MCF 10A (cell line): ENCODE results near the gene STMN1. TPM values are rescaled to one million over a fixed set of nuclear protein-coding genes. Genes with fewer than 3 reads are reported as not detected.
"Not testable (repeated sequence)": the region's sequence is repeated elsewhere in the genome, so short reads cannot be mapped to it uniquely, and the experiment has no call there.

Source experiments
- BruUV-seq: library from RNA; stranded (reverse); fragments of 400-500 nt; replicated peaks from 2 replicates; lab custom pipeline; 2021; lab: Mats Ljungman, UMichigan
- CTCF ChIA-PET: fragments of 300-600 bp; sonication (Branson Sonifier 250); formaldehyde crosslinking; extraction: SDS; loops from one replicate; lab custom pipeline; 2021; ENCODE audit warnings: antibody characterized with exemption, inconsistent platforms; lab: Yijun Ruan, JAX
- POLR2A ChIA-PET: fragments of 300-600, 350-650 bp; sonication (Branson Sonifier 250); formaldehyde crosslinking; extraction: SDS; loops from one replicate; lab custom pipeline; 2020; ENCODE audit warnings: antibody characterized with exemption, inconsistent platforms; lab: Yijun Ruan, JAX
- DNase-seq: peaks from one replicate; pipeline ENCODE4 v3.0.0-alpha.2; 2018; ENCODE audit not compliant: unreplicated experiment
- H3K27ac Mint-ChIP-seq: one replicate; pipeline ENCODE4 v1.8.0; 2022; ENCODE audit warnings: mild to moderate bottlenecking, low read depth, mixed read lengths; ENCODE audit not compliant: unreplicated experiment
- H3K27me3 Mint-ChIP-seq: one replicate; pipeline ENCODE4 v1.8.0; 2022; ENCODE audit warnings: mixed read lengths; ENCODE audit not compliant: insufficient read depth, unreplicated experiment
- H3K36me3 Mint-ChIP-seq: one replicate; pipeline ENCODE4 v1.8.0; 2022; ENCODE audit warnings: mild to moderate bottlenecking, moderate library complexity, mixed read lengths; ENCODE audit not compliant: insufficient read depth, unreplicated experiment
- H3K4me1 Mint-ChIP-seq: one replicate; pipeline ENCODE4 v1.8.0; 2022; ENCODE audit warnings: mixed read lengths; ENCODE audit not compliant: insufficient read depth, unreplicated experiment
- H3K4me3 Mint-ChIP-seq: one replicate; pipeline ENCODE4 v1.8.0; 2022; ENCODE audit warnings: mild to moderate bottlenecking, moderate library complexity, mixed read lengths; ENCODE audit not compliant: unreplicated experiment
- H3K9me3 Mint-ChIP-seq: one replicate; pipeline ENCODE4 v1.8.0; 2022; ENCODE audit warnings: mixed read lengths; ENCODE audit not compliant: unreplicated experiment
- intact Hi-C: fragments of 100-400 bp; cut with micrococcal nuclease; formaldehyde crosslinking; loops from 2 replicates; pipeline ENCODE4 v1.14.1; 2022
- total RNA-seq: library from RNA; stranded (reverse); gene quantifications from 2 replicates; pipeline ENCODE4 v1.2.3, GENCODE V29; 2022
- TF ChIP-seq, protein P1 (sequence below): fragments of 200-600 bp; IDR thresholded peaks from one replicate; pipeline ENCODE4 v1.8.0; 2022; ENCODE audit warnings: antibody characterized with exemption, mild to moderate bottlenecking; ENCODE audit not compliant: unreplicated experiment

STMN1 gene
- total RNA-seq, 1 experiment from 2014 or later, result 137 TPM

DNA sequence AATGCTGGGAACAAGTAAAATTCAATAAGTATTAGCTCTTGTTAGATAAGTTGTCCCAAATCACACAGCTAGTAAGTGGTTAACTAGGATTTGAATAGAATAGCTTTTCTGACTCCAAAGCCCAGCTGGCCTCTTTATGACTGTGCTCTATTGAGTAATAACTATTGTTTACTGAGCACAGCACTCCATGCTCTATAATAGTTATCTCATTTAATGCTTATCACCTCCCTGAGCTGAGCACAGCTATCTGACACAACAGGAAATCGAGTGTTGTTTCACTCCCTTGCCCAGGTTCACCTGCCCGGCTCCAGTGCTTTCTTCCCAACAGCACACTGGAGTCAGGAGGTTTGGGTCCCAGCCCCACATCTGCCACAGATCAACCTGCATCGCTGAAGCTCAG lies 38.8 kb upstream of the STMN1 start:
- H3K4me3 Mint-ChIP-seq, result no peak overlapping the region
- H3K36me3 Mint-ChIP-seq, result no peaks in the 10 kb centered on the region
- H3K9me3 Mint-ChIP-seq, result peaks cover 21% of the 10 kb centered on the region
- ChIA-PET CTCF (interaction anchor here (0.6 to 1.1 kb wide), 2 partner anchors 51 to 199 kb away, joined by 3 read pairs; no protein-coding TSS in a partner anchor), POLR2A (interaction anchor here (0.6 kb wide), 1 partner anchor 940 kb away, joined by 4 read pairs; no protein-coding TSS in a partner anchor)
- TF ChIP-seq, protein P1, sequence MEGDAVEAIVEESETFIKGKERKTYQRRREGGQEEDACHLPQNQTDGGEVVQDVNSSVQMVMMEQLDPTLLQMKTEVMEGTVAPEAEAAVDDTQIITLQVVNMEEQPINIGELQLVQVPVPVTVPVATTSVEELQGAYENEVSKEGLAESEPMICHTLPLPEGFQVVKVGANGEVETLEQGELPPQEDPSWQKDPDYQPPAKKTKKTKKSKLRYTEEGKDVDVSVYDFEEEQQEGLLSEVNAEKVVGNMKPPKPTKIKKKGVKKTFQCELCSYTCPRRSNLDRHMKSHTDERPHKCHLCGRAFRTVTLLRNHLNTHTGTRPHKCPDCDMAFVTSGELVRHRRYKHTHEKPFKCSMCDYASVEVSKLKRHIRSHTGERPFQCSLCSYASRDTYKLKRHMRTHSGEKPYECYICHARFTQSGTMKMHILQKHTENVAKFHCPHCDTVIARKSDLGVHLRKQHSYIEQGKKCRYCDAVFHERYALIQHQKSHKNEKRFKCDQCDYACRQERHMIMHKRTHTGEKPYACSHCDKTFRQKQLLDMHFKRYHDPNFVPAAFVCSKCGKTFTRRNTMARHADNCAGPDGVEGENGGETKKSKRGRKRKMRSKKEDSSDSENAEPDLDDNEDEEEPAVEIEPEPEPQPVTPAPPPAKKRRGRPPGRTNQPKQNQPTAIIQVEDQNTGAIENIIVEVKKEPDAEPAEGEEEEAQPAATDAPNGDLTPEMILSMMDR, result no peak
- no peak overlapping the region for H3K27ac Mint-ChIP-seq
- DNase-seq, result no peak
- no peaks in the 10 kb centered on the region for H3K4me1 Mint-ChIP-seq
- H3K27me3 Mint-ChIP-seq, result no peaks in the 10 kb centered on the region
- intact Hi-C loops, result loop anchor here (1.0 kb wide), 1 partner anchor 19 kb away; no protein-coding TSS in a partner anchor
- BruUV-seq, result no TSS peak

DNA sequence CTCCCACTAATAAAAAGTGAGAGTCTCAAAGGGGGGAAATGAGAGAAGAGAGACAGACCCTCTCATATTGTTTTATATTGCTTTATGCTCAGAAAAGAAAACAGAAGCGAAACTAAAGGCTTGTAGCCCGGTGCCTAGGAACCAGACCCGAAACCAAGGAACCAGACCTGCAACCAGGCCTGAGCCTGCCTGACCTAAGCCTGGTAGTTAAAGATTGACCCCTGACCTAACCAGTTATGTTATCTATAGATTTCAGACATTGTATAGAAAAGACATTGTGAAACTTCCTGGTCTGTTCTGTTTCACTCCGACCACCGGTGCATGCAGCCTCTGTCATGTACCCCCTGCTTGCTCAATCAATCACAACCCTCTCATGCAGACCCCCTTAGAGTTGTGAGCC lies 37.3 kb upstream of the STMN1 start:
- DNase-seq, H3K36me3 Mint-ChIP-seq, H3K27ac Mint-ChIP-seq, POLR2A ChIA-PET, H3K4me3 Mint-ChIP-seq, BruUV-seq, H3K4me1 Mint-ChIP-seq, CTCF ChIA-PET, H3K27me3 Mint-ChIP-seq, intact Hi-C loops: not testable (repeated sequence)
- peaks cover 21% of the 10 kb centered on the region for H3K9me3 Mint-ChIP-seq

DNA sequence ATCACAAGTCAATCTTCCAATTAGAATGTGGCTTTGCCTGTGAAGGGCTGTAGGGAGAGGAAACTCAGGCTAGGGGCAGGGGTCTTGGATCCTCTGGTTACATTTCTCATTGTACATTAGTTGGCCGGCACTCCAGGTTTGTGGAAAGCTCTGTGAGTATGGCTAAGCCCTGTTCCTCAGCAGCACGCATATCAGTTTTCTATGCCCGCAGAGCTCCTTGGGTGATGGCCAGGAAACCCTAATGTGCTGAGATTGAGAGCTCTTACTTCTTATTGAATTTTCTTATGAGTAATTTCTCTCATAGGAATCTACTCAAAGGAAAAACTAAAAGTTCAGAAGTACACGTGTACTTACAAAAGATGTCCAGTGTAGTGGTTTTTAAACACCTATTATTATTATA lies 30.7 kb upstream of the STMN1 start:
- POLR2A ChIA-PET, result no interaction called here
- no TSS peak for BruUV-seq

DNA sequence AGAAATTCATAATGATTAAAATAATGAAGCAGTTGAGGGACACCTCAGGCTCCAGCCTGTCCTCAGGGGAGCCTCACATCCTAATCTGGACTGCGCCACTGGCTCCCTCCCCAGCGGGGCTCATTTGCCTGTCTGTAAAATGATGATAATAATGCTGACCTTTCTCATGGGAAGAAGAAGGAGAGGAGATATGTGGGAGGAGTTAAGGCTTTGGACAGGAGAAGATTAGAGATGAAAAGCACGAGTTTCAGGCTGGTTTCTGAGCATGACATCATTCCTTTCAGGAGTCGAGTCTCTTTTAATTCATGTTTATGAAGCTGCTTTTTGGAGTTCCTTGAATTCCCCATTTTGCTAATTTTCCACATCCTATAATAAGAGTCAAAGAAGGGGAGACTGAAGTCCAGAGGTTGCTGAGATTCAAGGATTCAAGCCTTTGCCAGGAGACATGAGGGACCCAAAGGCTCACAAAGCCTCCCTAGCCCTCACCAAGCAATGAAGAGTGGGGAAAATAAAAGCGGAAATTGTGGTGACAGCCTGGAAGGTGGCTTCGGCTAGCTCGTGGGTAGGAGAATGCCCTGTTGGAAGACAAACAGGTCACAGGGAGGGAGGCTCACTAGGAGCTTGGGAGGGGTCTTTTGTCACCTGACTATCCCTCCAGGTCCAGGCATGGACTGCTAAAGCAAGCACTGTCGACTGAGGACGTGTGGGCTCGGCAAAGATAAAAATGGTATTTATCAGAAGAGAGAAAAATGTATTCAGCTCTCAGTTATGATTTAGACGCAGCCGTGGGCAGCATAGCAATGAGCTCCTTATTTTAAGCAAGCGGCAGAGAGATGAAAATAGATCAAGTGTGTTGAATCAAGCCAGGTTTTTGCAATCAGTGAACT lies 27.5 kb upstream of the STMN1 start:
- ChIA-PET CTCF (interaction anchor here (0.6 kb wide), 1 partner anchor 790 kb away, joined by 3 read pairs; no protein-coding TSS in a partner anchor), POLR2A (interaction anchor here (1.1 kb wide), 1 partner anchor 112 kb away, joined by 3 read pairs; no protein-coding TSS in a partner anchor)
- Mint-ChIP-seq H3K27me3 (no peaks in the 10 kb centered on the region), H3K4me3 (no peak overlapping the region), H3K27ac (no peak overlapping the region), H3K9me3 (no peaks in the 10 kb centered on the region), H3K36me3 (no peaks in the 10 kb centered on the region), H3K4me1 (no peaks in the 10 kb centered on the region)
- BruUV-seq, result no TSS peak
- TF ChIP-seq, protein P1, result no peak
- DNase-seq, result no peak
- intact Hi-C loops, result no loop called here

More for the DNA sequence above, 30.7 kb upstream of the STMN1 start:
- H3K4me3 Mint-ChIP-seq, result no peak overlapping the region
- H3K4me1 Mint-ChIP-seq, result no peaks in the 10 kb centered on the region
- no peak for DNase-seq
- no peaks in the 10 kb centered on the region for H3K9me3 Mint-ChIP-seq
- no peaks in the 10 kb centered on the region for H3K36me3 Mint-ChIP-seq
- no peaks in the 10 kb centered on the region for H3K27me3 Mint-ChIP-seq
- H3K27ac Mint-ChIP-seq, result no peak overlapping the region
- CTCF ChIA-PET, result no interaction called here
- TF ChIP-seq, protein P1, result no peak
- intact Hi-C loops, result no loop called here

DNA sequence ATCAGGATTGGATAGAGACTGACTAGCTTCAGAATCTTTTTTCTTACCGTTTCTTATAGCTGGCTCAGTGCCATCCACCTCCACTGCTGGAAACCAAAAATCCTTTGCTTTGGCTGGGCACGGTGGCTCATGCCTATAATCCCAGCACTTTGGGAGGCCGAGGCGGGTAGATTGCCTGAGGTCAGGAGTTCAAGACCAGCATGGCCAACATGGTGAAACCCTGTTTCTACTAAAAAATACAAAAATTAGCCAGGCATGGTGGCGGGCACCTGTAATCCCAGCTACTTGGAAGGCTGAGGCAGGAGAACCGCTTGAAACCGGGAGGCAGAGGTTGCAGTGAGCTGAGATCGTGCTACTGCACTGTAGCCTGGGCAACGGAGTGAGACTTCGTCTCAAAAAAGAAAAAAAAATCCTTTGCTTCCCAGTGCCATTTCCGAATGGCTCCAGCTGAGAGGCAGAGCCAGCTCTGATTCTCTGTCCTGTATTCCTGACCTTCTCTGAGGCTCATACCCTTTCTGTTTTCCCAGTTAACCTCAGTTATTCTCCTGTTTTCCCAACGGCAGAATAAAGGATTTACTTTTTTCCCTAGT lies 26.7 kb upstream of the STMN1 start:
- H3K27me3 Mint-ChIP-seq, POLR2A ChIA-PET, DNase-seq, CTCF ChIA-PET, H3K36me3 Mint-ChIP-seq, BruUV-seq, H3K27ac Mint-ChIP-seq, intact Hi-C loops, H3K4me3 Mint-ChIP-seq, H3K4me1 Mint-ChIP-seq, H3K9me3 Mint-ChIP-seq: not testable (repeated sequence)
